ENCODE measurements around the gene OR52N4.
"Not testable (repeated sequence)": the region's sequence is repeated elsewhere in the genome, so short reads cannot be mapped to it uniquely, and the experiment has no call there.

The OR52N4 gene

DNA sequence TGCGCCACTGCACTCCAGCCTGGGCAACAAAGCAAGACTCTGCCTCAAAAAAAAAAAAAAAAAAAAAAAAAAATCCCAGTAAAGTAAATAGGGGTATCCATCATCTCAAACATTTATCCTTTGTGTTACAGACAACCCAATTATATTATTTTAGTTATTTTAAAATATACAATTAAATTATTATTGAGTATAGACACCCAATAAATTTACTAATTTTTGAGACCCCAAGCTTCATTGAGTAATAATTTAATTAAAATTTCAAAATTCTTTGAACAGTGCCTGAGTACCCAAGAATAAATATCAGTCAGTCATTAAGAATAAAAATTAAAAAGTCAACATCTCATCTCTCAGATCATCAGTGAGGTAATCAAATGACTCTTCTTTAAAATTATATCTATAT is at the start of gene OR52N4:
Gene OR52N4, plus strand, starts transcription at position 301 of the 400 bp plus-strand sequence. CDS start 498 bp downstream, outside the sequence.
- no peak for DNase-seq

DNA sequence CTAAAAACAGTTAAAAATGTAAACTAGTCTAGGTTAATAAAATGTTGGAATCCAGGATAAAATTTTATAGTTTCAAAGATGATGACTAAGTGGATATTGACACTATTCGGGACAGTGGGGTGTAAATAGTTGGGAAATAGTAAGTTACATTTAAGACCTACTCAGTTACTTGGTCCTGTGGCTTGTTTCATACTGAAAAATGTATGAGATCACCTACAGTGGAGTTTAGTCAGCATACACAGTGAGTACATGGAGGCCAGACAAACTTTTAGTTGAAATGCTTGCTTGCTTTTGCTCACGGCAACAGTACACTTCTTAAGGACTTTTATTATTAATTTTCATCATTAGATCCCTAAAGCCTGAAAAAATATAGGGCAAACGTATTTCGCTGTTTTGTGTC is 48.4 kb upstream of the OR52N4 start:
- DNase-seq = no peak

DNA sequence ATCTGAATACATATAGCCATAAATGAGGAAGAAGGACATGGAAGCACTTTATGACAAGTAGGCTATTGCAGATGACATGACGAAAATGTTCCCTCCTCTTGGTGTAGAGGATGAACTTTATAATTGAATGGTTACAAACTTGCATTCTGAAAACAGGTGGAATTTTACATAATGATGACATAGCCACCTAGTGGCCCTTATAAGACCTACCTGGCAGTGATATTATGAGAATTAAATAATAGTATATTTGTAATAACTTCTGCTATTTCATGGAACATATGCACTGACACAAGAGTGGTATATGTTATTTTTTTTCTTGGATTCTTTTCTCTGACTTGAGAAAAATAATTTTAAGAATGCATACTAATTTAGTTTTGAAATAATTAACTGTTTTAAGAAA is 41.5 kb upstream of the OR52N4 start:
- no peak for DNase-seq

DNA sequence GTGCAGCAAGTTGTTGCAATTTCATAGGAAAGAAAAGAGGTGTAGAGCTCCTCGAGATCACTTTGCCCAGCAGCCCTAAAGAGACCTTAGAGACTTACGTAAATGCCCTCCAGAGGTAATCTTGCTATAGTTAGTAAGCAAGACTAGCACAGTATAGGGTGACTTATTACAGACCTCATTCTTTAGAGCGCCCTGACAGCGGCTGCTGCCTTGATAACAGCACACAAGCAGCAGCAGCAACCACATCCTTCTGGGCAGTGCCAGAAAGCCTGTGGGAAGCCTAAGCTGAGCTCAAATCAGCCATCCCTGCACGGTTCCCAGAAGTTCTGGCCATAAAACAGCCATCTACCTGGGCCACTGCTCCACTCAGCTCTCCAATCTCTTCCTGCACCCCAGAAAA is 40.3 kb upstream of the OR52N4 start:
- no peak for DNase-seq

DNA sequence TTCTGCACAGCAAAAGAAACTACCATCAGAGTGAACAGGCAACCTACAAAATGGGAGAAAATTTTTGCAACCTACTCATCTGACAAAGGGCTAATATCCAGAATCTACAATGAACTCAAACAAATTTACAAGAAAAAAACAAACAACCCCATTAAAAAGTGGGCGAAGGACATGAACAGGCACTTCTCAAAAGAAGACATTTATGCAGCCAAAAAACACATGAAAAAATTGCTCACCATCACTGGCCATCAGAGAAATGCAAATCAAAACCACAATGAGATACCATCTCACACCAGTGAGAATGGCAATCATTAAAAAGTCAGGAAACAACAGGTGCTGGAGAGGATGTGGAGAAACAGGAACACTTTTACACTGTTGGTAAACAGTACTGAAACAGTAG is 37.5 kb upstream of the OR52N4 start:
- not testable (repeated sequence) for DNase-seq

DNA sequence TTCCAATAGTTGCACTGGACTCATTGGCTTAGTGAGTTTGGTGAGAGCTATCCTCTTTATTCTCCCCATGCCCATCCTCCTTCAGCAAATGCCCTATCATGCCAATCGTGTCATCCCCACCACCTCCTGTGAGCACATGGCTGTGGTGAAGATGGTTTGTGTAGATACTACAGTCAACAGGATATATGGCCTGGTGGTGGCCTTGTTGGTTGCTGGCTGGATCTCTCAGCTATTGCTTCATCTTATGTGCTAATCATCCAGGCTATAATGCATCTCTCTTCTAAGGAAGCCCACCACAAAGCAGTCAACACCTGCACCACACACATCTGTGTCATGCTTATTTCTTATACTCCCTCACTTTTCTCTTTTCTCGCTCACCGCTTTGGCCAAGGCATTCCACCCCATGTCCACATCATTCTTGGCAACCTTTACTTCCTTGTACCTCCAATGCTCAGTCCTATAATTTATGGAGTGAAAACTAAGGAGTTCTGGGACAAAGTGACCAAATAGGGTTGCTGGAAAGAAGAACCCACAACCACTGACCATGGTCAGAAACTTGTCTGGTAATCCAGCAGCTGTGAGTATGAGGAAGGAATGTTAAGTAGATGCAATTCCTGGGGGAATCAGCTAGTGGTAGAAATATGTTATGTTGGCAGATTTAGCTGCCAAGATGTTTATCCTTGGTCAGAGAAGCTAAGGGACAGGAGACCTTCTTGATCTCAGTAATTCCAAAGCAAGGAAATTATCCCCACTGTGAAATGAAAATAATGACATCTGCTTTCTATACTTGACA is 34.1 kb upstream of the OR52N4 start:
- no peak for DNase-seq

DNA sequence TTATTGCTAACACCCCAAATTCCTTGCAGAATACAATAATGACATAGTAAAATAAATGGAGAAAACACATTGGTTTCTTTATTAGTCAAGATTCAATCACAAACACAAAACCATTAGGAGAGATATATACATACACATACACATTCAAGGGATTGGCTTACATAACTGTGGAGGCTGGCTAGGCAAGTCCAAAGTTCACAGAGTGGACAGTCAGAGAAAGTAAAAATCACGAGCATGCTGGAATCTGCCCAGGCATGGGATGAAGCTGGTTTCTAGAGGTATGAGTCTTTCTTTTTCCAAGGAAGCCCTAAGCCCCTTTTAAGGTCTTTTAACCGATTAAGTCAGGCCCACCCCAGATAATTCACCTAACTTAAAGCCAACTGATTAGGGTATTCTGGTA is 31.4 kb upstream of the OR52N4 start:
- no peak for DNase-seq

DNA sequence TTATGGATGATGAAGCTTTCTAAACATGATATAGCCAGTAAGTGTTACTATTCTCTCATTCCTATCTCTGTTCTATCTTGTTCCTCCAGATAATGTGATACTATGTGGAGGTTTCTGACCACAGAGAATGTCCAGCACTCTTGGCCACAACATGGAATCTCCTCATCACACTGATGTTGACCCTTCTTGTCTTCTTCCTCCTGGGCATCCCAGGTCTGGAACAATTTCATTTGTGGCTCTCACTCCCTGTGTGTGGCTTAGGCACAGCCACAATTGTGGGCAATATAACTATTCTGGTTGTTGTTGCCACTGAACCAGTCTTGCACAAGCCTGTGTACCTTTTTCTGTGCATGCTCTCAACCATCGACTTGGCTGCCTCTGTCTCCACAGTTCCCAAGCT is 27.7 kb upstream of the OR52N4 start:
- DNase-seq = no peak

DNA sequence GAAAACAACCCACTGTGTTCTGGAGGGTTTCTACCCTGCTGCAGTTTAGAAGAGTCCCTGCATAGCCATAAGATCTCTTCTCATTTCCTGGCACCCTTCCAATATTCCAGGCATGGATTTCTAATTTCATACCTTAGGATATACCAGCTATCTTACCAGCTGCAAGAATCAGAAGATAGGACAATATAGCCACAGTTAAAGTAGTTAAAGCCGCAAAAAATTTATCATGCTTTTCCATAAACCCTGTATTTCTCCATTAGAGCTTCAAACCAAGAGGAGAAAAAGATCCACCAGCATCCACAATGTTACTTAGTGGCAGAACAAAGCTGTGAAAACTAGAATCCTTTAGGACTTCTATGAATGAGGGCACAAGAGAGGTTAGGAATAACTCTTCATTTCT is 26.4 kb upstream of the OR52N4 start:
- DNase-seq = no peak

DNA sequence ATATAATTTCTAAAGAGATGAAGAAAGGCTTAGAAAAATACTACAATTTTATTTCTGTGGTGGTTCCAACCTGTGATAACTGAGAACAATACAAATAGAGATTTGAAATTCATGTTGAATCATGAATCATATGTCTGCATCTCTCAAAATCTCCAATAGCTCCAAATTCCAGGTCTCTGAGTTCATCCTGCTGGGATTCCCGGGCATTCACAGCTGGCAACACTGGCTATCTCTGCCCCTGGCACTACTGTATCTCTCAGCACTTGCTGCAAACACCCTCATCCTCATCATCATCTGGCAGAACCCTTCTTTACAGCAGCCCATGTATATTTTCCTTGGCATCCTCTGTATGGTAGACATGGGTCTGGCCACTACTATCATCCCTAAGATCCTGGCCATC is 17.6 kb upstream of the OR52N4 start, which contains the start of gene OR56B1:
Gene OR56B1, plus strand, starts transcription at position 53 of the 400 bp plus-strand sequence. Its CDS starts 69 bp downstream, at position 122.
- no peak for DNase-seq

DNA sequence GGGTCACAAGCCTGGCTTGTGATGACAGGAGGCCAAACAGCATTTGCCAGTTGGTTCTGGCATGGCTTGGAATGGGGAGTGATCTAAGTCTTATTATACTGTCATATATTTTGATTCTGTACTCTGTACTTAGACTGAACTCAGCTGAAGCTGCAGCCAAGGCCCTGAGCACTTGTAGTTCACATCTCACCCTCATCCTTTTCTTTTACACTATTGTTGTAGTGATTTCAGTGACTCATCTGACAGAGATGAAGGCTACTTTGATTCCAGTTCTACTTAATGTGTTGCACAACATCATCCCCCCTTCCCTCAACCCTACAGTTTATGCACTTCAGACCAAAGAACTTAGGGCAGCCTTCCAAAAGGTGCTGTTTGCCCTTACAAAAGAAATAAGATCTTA is 17.0 kb upstream of the OR52N4 start:
- no peak for DNase-seq

DNA sequence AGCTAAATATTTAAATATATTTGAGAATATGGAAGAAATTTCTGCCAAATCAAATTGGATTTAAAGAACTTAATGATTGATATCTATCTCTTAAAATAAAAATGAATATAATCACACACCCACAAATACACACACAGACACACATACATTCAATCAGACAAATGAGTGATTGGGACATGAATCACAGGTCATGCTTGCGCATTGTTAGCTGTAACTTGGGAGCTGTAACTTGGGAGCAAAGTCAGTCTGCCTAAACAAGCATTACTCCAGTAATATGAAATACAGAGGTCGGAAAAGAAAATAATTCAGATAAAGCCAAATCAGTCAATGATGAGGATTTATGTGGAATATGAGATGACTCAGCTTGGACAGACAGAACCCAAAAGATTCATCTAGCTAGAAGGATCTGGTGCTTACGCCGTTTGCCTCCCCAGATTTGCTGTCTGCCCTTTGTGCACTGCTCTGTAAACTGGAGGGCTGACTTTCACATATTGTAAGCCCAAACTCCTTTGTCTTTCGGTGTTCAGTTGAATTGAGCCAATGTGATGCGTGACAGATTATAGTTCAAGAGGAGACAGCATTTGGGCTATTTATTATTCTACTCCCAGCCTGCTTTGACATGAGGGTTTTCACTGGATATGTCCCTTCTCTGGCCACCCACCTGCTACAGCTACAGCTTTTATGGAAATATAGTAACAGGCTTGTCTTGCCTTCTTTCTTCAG is 16.2 kb upstream of the OR52N4 start:
- no peak for DNase-seq

DNA sequence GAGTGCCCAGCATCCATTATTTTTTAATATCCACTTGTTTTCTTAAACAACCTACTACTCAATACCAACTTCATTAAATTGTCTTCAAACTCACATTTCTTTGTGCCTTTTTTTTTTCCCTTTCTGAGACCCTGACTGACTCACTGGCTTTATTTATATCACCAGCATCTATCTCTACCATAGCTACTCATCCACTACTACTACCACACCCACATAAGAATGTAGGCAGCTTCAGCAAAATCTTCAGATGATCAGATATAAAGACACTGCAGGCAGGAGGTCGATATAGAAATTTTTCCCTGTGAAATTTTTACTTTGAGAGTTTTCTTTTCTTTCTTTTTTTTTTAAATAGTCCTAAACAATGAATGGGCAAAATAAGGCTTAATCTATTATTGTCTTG is 15.6 kb upstream of the OR52N4 start:
- DNase-seq = no peak

DNA sequence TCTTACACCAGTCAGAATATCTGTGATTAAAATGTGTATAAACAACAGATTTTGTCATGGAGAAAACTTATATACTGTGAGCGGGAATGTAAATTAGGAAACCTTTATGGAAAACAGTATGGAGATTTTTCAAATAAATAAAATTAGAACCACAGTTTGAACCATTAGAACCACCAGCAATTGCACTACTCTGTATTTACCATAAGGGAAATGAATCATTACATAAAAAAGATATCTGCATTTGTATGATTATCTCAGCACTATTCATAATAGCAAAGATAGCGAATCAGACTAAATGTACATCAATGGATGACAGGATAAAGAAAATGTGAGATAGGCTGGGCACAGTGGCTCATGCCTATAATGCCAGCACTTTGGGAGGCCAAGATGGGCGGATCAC is 7.4 kb upstream of the OR52N4 start:
- DNase-seq = no peak

DNA sequence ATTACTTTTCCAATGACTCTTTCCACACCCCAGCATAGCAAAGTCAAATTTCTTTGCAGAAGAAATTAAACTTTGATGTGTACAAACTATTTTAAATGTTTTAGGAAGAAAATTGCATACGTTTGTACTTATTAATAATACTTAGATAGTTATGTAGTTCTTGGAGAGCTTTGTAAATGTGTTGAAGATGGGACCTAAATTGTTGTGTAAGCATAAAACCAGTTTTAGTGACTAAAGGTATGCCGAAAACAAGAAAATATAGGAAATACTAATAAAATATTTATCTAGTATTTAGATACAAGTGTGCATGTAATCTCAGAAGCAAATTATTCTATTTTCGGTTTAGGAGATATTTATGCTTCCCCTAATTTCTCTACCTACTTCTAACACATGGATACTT is 4.2 kb upstream of the OR52N4 start:
- no peak for DNase-seq

DNA sequence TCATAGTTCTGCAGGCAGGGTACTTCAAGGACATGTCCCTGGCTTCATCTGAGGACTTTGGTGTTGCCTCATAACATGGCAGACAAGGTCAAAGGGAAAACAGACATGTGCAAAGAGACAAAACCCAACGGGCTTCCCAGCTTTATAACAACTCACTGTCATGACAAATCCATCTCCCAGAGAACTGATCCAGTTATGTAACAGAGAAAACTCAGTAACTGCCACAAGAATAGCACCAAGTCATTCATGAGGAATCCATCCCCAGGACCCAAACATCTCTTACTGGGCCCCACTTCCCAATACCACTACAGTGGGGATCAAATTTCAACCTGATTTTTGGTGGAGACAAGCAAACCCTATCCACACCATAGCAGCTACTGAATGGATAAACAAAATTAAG is 13.0 kb downstream of the OR52N4 start:
- DNase-seq = no peak

DNA sequence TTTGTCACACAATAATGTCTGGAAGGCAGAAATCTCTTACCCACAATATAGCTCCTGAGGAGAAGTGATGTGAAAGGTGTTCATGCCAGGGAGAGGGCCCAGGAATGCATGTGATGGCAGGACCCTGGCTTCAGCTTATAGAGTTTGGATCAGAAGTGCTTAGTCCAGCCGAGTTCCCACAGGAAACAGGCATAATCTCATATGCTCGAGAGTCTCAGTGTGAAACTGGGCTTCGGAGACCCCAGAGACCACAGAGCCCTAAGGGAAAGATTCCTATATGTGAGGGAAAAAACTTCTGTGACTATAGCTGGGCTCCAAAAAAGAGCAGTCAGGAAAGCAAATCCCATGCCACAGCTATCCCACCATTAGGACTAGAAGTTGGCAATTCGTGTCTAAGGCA is 29.2 kb downstream of the OR52N4 start, which contains the start of gene OR52N5:
Gene OR52N5, minus strand, starts transcription at position 101 of the 400 bp plus-strand sequence. CDS start 4,721 bp downstream, outside the sequence.
- no peak for DNase-seq

DNA sequence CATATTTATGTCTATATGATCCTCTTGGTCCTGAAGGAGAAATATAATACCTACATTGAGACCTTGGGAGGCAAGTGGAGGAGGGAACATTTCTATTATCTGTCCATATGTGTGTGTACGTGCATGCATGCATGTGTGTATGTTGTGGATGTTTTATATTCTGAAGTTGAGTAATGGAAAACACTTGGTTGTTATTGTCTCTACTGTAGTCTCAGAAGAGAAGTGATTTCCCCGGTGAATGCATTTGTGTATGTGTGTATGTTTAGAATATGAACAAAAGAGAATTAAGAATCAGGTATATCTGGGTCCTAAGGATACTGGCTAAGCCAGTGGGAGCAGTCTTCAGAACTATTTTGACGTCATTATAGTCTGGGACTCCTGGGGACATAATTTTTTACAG is 37.1 kb downstream of the OR52N4 start, which contains the start of gene OR52N1:
Gene OR52N1, minus strand, starts transcription at position 101 of the 400 bp plus-strand sequence. CDS start 2,449 bp downstream, outside the sequence.
- no peak for DNase-seq

DNA sequence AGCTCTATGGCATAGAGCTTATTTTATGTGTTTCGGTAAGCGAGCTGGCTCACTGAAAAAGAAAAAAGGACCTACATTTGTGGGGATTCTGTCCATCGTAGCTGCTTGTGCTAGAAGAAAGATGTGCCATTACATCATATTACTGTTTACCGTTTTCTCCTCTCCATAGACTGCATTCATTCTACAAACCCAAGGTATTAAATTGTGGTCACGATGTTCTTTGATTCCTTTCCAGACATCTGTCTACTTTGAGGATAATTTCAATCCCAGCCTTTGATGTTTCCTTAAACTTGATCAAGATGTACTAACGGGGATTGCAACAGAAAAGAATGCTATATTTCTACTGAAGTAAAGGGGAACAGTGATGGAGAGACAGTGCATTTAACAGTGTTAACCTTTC is 42.5 kb downstream of the OR52N4 start:
- no peak for DNase-seq

DNA sequence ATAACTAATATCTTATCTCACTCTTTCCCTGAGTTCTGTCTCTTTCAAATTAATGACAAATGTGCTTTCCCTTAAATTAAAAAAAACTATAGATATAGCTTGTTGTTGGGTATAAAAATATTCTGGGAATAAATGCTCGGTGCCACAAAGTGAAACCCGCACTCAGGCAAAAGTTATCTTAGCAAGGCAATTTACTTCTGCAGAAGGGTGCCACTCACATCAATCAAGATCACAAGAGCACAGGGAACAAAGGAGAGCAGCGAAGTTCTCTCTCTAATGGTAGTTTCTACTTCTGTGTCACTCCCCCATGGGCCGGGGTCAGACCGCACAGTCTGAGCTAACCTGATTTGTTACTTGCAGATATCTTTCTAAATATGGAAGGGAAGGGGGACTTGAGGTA is 49.9 kb downstream of the OR52N4 start:
- no peak for DNase-seq

All from NCI-H187 (cell line).